Activated CD8-positive, alpha-beta T cell treated with anti-CD3 and anti-CD28 coated beads for 36 hours (primary cell): ENCODE data around the gene MTSS2. TPM values are rescaled to one million over a fixed set of nuclear protein-coding genes. Genes with fewer than 3 reads are reported as not detected.

ENCODE experiments used
- ATAC-seq: fragments of 200-7000 bp; cut with Tn5 transposase; one replicate; pipeline ENCODE4 v1.10.0; 2021; ENCODE audit warnings: mild to moderate bottlenecking, moderate library complexity
- CTCF ChIA-PET: fragments of 350-600 bp; sonication (Branson Sonifier 250); formaldehyde crosslinking; loops from one replicate; lab custom pipeline; 2021; ENCODE audit warnings: antibody characterized with exemption; lab: Charles Lee
- POLR2A ChIA-PET: fragments of 350-600 bp; sonication (Branson Sonifier 250); formaldehyde crosslinking; loops from one replicate; lab custom pipeline; 2021; ENCODE audit warnings: antibody characterized with exemption; lab: Charles Lee
- DNase-seq: peaks from one replicate; pipeline ENCODE4 v3.0.0-alpha.2; 2020
- H3K27ac Mint-ChIP-seq: one replicate; pipeline ENCODE4 v1.8.0; 2021; ENCODE audit warnings: mild to moderate bottlenecking, mixed read lengths
- H3K27me3 Mint-ChIP-seq: one replicate; pipeline ENCODE4 v1.8.0; 2021; ENCODE audit warnings: mixed read lengths
- H3K36me3 Mint-ChIP-seq: one replicate; pipeline ENCODE4 v1.8.0; 2021; ENCODE audit warnings: low read depth, mixed read lengths
- H3K4me1 Mint-ChIP-seq: one replicate; pipeline ENCODE4 v1.8.0; 2021; ENCODE audit warnings: low read depth, mixed read lengths
- H3K4me3 Mint-ChIP-seq: one replicate; pipeline ENCODE4 v1.8.0; 2021; ENCODE audit warnings: mild to moderate bottlenecking, moderate library complexity, mixed read lengths
- H3K9me3 Mint-ChIP-seq: one replicate; pipeline ENCODE4 v1.8.0; 2021; ENCODE audit warnings: mixed read lengths
- intact Hi-C: fragments of 100-400 bp; cut with micrococcal nuclease; formaldehyde crosslinking; loops from one replicate; pipeline ENCODE4 v1.10.0; 2022
- total RNA-seq, 2 experiments: library from RNA; stranded (reverse); gene quantifications; one replicate each; pipeline ENCODE4 v1.2.3, GENCODE V29; 2021
- TF ChIP-seq, protein P1 (sequence below): fragments of 200-600 bp; IDR thresholded peaks from one replicate; pipeline ENCODE4 v1.8.0; 2022; ENCODE audit warnings: antibody characterized with exemption, mild to moderate bottlenecking

Gene MTSS2
- total RNA-seq, 2 experiments from 2014 or later = 4.4 to 4.6 TPM

DNA sequence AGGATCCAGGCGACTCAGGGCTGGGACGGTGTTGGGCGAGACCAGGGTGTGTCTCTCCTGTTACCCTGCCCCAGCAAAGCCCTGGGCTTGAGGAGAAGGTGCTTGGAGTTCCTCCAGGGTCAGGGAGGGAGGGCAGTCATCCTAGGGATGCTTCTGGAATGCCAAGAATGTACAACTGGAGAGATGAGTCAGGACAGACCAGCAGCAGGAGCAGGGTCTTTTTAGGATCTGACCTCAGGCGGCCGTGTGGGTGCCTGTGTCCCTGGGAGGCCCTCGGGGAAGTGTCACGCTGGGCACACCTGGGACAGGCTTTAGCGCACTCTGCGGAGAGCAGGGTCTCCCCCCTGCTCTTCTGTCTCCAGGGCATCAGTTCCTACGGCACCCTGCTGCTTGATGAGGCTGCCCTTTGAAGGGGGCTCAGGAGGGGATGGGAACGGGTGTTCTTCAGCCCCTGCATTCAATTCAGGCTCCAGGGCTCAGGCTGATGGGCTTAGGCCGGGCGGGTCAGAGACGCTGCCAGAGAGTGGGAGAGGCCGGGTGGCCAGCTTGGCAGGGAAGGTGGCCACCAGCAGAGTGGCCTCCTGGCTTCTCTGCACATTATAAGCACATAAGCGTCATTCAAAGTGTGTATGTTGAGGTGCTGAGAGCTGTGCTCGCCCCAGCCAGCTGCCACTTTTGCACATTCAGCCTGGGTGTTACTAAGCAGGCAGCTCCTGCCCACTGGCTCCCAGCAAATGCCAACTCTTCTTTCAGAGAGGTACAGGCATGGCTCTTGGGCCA, 8.4 kb upstream of the MTSS2 start:
- DNase-seq = no peak
- no peak overlapping the region for H3K27ac Mint-ChIP-seq
- POLR2A ChIA-PET = no interaction called here
- H3K4me1 Mint-ChIP-seq = peaks cover 37% of the 10 kb centered on the region
- no peaks in the 10 kb centered on the region for H3K36me3 Mint-ChIP-seq
- H3K4me3 Mint-ChIP-seq = no peak overlapping the region
- intact Hi-C loops = no loop called here
- TF ChIP-seq, protein P1, sequence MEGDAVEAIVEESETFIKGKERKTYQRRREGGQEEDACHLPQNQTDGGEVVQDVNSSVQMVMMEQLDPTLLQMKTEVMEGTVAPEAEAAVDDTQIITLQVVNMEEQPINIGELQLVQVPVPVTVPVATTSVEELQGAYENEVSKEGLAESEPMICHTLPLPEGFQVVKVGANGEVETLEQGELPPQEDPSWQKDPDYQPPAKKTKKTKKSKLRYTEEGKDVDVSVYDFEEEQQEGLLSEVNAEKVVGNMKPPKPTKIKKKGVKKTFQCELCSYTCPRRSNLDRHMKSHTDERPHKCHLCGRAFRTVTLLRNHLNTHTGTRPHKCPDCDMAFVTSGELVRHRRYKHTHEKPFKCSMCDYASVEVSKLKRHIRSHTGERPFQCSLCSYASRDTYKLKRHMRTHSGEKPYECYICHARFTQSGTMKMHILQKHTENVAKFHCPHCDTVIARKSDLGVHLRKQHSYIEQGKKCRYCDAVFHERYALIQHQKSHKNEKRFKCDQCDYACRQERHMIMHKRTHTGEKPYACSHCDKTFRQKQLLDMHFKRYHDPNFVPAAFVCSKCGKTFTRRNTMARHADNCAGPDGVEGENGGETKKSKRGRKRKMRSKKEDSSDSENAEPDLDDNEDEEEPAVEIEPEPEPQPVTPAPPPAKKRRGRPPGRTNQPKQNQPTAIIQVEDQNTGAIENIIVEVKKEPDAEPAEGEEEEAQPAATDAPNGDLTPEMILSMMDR = no peak
- H3K9me3 Mint-ChIP-seq = no peaks in the 10 kb centered on the region
- no peak for ATAC-seq
- no peaks in the 10 kb centered on the region for H3K27me3 Mint-ChIP-seq
- CTCF ChIA-PET = no interaction called here

DNA sequence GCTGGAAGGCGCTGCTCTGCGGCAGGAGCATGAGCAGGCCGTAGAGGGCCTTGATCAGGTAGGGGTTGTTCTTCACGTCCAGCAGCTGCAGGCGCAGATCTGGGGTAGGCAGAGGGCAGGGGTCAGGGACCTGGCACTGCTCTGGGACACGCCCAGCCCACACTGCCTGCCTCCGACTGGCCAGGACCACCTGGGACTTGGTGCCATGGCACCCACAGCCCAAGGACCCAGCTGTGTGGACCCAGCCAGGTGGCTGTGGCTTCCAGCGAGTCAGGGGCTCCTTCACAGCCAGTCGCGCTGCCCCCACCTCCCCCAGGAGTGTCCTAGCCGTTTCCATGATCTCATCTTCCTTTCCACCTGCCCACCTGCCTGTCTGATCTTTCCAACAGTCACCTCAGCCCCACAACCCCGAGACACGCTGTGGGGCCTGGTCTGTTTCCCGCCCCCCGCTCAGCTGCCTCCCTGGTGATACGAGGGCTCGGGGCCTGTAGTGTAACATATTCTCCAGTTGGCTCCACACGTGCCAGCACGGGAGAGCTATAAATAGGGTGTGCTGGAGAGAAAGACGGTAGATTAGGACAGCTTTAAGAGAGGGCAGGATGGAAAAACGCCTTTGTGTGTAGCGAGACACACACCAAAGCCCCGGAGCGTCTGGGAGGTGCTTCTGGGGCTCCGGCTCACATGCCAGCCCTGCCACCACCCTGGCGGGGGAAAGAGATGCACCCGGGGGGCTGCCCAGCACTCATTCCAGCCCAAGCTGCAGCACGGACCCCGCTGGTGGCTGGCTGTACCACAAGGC, 7.2 kb upstream of the MTSS2 start:
- ATAC-seq (no peak), DNase-seq (no peak)
- POLR2A ChIA-PET = interaction anchor here (0.6 kb wide), 1 partner anchor 393 kb away, joined by 3 read pairs; no protein-coding TSS in a partner anchor
- no peak overlapping the region for H3K4me3 Mint-ChIP-seq
- TF ChIP-seq, protein P1 = no peak
- CTCF ChIA-PET = interaction anchor here (1.1 kb wide), 1 partner anchor 45 kb away, joined by 3 read pairs; no protein-coding TSS in a partner anchor
- H3K27ac Mint-ChIP-seq = no peak overlapping the region
- H3K27me3 Mint-ChIP-seq = no peaks in the 10 kb centered on the region
- no peaks in the 10 kb centered on the region for H3K36me3 Mint-ChIP-seq
- peaks cover 33% of the 10 kb centered on the region for H3K4me1 Mint-ChIP-seq
- H3K9me3 Mint-ChIP-seq = no peaks in the 10 kb centered on the region
- intact Hi-C loops = no loop called here

GRCh38 chr16:70692130-70692872, 6.4 kb upstream of the MTSS2 start:
- ATAC-seq (no peak), DNase-seq (no peak)
- Mint-ChIP-seq H3K36me3 (no peaks in the 10 kb centered on the region), H3K27me3 (no peaks in the 10 kb centered on the region), H3K9me3 (no peaks in the 10 kb centered on the region), H3K4me1 (peaks cover 25% of the 10 kb centered on the region), H3K27ac (no peak overlapping the region), H3K4me3 (no peak overlapping the region)
- POLR2A ChIA-PET = interaction anchor here (0.6 kb wide), 1 partner anchor 392 kb away, joined by 3 read pairs; no protein-coding TSS in a partner anchor
- intact Hi-C loops = no loop called here
- TF ChIP-seq, protein P1 = no peak
- CTCF ChIA-PET = interaction anchor here (1.1 kb wide), 1 partner anchor 46 kb away, joined by 3 read pairs; no protein-coding TSS in a partner anchor

DNA sequence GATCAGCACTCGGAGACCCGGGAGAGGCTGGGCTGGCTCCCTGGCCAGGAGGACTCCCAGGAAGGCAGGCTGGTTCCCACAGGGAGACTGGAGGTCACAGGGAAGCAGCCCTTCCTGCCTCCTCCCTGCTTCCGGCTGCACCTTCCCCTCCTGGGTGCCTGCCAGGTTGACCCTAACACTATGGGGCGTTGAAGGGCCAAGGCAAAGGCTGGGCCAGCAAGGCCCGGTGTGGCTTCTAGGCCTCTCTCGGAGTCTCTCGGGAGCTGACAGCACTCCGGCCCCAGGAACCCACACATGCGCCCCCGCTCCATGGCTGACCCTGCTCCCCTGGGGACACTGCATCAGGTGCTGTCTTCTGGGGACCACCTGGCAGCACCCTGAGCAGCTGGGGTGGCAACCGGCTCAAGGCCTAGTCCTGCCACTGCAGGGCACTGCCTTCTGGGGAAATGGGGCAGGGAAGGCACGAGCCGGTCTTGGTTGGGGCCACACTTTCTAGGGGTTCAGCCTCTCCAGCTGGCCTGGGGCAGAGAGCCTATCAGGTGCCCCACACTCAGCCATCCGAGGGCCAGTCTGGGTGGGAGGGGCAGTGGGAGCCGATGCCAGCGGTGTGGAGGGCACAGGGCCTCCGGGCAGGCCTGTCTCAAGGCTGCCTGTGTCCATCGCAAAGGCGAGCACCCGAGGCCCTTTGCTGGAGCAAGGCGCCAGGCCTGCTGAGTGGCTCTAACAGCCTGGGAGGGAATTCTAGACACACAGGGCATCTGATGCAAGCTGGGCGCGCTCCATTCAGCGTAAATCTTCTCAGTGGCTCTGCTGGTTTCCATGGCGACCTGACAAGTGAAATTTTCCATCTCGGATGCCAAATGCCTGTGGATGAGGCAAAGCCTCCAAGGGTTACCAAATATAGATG, 5.6 kb upstream of the MTSS2 start:
- peaks cover 17% of the 10 kb centered on the region for H3K4me1 Mint-ChIP-seq
- CTCF ChIA-PET = interaction anchor here (1.1 kb wide), 1 partner anchor 80 kb away, joined by 3 read pairs; no protein-coding TSS in a partner anchor
- intact Hi-C loops = no loop called here
- TF ChIP-seq, protein P1 = no peak
- no peak overlapping the region for H3K4me3 Mint-ChIP-seq
- no peaks in the 10 kb centered on the region for H3K9me3 Mint-ChIP-seq
- H3K27me3 Mint-ChIP-seq = no peaks in the 10 kb centered on the region
- ATAC-seq = no peak
- no peak for DNase-seq
- POLR2A ChIA-PET = no interaction called here
- no peak overlapping the region for H3K27ac Mint-ChIP-seq
- H3K36me3 Mint-ChIP-seq = no peaks in the 10 kb centered on the region
